AG09319 (cell line): ENCODE measurements around the gene POLR2C.

Experiments used
- DNase-seq: peaks from one replicate; pipeline ENCODE4 v3.0.0-alpha.2; 2010; ENCODE audit warnings: low read depth; ENCODE audit errors: extremely low read depth
- CTCF ChIP-seq: IDR thresholded peaks from 2 replicates; pipeline ENCODE4 v1.5.1; 2011; ENCODE audit warnings: low read depth, mild to moderate bottlenecking, inconsistent platforms, low read length, moderate library complexity

Gene POLR2C

GRCh38 chr16:57471209-57471608, 8.7 kb downstream of the POLR2C start:
- TF ChIP-seq CTCF, result no peak
- no peak for DNase-seq

- no peak for DNase-seq
- no peak for TF ChIP-seq CTCF
These were observed 9.6 kb downstream of the POLR2C start for GRCh38 chr16:57471852-57472664.

- no peak for TF ChIP-seq CTCF
- DNase-seq, result no peak
These were observed 10.2 kb downstream of the POLR2C start for GRCh38 chr16:57472665-57473060.

- DNase-seq, result no peak
- TF ChIP-seq CTCF, result no peak
These were observed 10.8 kb downstream of the POLR2C start for GRCh38 chr16:57473176-57473840.

- no peak for DNase-seq
- TF ChIP-seq CTCF, result no peak
These were observed 11.4 kb downstream of the POLR2C start for GRCh38 chr16:57473906-57474305.

- no peak for TF ChIP-seq CTCF
- no peak for DNase-seq
These were observed 12.5 kb downstream of the POLR2C start for GRCh38 chr16:57474671-57475661.
